ENCODE data around the gene DLEU7. TPM values are rescaled to one million over a fixed set of nuclear protein-coding genes. Genes with fewer than 3 reads are reported as not detected.

DLEU7 gene
- total and polyA plus RNA-seq, 9 of the 15 experiments (the other 6 are each of a cell fraction or from before 2014, with no cell fraction given) = 0.03 to 0.06 TPM; not detected in 7

DNA sequence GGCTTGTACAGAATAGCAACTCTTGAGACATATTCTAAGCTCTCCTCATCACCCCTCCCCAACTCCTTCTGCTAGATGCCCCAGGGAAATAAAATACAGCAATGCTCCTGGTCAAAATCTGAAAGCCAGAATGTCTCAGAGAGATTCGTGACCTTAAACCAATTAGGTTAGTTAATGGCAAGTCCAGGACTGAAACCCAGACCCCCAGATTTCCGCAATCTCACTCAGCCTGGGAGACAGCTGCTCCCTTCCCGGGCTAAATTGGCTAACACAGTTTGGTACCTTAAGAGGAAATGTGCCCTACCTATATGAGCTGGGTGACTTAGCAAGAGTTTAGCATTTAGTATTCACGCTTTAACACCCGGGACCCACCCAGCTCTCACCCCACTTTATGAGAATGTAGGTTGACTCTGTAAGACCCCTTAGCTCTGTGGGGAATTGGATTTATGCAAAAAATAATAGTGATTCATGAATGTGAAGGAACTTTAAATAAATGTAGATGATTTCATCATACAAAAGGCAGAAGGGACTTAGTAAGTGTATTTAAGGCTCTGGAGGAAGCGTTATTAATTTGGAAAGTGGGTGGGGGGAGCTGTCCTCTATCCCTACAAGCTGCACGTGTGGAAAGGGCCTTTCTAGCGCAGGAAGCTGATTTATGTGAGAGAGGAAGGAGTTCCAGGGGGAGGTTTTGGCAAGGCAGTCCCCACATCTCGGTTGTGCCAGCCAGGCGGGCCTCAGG, 1.1 kb downstream of the DLEU7 start (continued):
- TF ChIP-seq, protein P1, sequence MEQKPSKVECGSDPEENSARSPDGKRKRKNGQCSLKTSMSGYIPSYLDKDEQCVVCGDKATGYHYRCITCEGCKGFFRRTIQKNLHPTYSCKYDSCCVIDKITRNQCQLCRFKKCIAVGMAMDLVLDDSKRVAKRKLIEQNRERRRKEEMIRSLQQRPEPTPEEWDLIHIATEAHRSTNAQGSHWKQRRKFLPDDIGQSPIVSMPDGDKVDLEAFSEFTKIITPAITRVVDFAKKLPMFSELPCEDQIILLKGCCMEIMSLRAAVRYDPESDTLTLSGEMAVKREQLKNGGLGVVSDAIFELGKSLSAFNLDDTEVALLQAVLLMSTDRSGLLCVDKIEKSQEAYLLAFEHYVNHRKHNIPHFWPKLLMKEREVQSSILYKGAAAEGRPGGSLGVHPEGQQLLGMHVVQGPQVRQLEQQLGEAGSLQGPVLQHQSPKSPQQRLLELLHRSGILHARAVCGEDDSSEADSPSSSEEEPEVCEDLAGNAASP (IDR thresholded peaks at IDR 0.05) = no peak
- no peak for TF ChIP-seq RBM22 (IDR thresholded peaks at IDR 0.05; ENCODE audit: low read depth, low read length, poor library complexity, severe bottlenecking)
- TF ChIP-seq, protein P2, sequence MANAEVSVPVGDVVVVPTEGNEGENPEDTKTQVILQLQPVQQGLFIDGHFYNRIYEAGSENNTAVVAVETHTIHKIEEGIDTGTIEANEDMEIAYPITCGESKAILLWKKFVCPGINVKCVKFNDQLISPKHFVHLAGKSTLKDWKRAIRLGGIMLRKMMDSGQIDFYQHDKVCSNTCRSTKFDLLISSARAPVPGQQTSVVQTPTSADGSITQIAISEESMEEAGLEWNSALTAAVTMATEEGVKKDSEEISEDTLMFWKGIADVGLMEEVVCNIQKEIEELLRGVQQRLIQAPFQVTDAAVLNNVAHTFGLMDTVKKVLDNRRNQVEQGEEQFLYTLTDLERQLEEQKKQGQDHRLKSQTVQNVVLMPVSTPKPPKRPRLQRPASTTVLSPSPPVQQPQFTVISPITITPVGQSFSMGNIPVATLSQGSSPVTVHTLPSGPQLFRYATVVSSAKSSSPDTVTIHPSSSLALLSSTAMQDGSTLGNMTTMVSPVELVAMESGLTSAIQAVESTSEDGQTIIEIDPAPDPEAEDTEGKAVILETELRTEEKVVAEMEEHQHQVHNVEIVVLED (CRISPR knock-in tag; IDR thresholded peaks at IDR 0.05) = no peak
- TF ChIP-seq MED1 (CRISPR knock-in tag; IDR thresholded peaks at IDR 0.05; ENCODE audit: borderline replicate concordance) = no peak
- TF ChIP-seq CXXC5 (CRISPR knock-in tag; IDR thresholded peaks at IDR 0.05) = no peak
- TF ChIP-seq TOE1 (IDR thresholded peaks at IDR 0.05; ENCODE audit: borderline replicate concordance) = no peak
- no peak for TF ChIP-seq TOE1 (CRISPR knock-in tag; IDR thresholded peaks at IDR 0.05; ENCODE audit: borderline replicate concordance, low read depth)

DNA sequence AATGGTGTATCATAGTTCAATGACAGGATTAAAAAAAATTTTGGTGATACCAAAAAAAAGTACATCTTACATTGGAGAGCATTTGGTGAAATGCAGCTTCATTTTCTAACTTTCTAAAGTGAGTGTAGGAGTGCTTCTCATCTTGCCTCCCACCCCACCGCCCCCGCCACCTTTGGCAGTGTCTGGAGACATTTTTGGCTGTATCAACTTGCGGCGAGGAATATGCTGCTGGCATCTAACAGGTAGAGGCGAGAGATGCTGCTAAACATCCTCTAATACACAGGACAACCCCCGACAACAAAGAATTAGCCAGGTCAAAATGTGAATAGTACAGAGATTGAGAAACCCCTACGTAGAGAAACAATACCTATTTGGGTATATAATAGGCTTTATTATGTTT, 1.7 kb downstream of the DLEU7 start:
- Histone ChIP-seq H4K20me1 (replicated peaks; ENCODE audit: control insufficient read depth, insufficient read depth, low read length) (no peaks in the 10 kb centered on the region), H3K9me1 (ENCODE audit: control insufficient read depth, insufficient read depth, low read length) (no peaks in the 10 kb centered on the region), H2AFZ (ENCODE audit: low read depth, low read length) (no peak overlapping the region), H3K27ac (ENCODE audit: extremely low read depth, low read depth, low read length) (no peak overlapping the region), H3K4me1 (replicated peaks in 1 of 2; ENCODE audit: control insufficient read depth in 2 of 2, insufficient read depth in 2 of 2, low read length in 2 of 2) (no peaks in the 10 kb centered on the region), H3K9ac (ENCODE audit: insufficient read depth in 1 of 2, low read depth in 2 of 2, low read length in 2 of 2) (no peak overlapping the region), H3K36me3 (ENCODE audit: control insufficient read depth, insufficient read depth, low read length) (no peaks in the 10 kb centered on the region), H3K4me2 (ENCODE audit: insufficient read depth, low read length) (no peak overlapping the region), H3K79me2 (ENCODE audit: control insufficient read depth, insufficient read depth, low read length) (no peaks in the 10 kb centered on the region), H3K9me3 (replicated peaks; ENCODE audit: control insufficient read depth, insufficient read depth, low read depth, low read length) (no peaks in the 10 kb centered on the region), H3K27me3 (ENCODE audit: control insufficient read depth in 2 of 2, insufficient read depth in 2 of 2, low read length in 2 of 2) (peaks cover 3 to 8% of the 10 kb centered on the region in 2 experiments; a peak in 3 of 5 replicates), H3K4me3 (no peak overlapping the region)
- 0% methylated on average over 7 of the region's 7 CpGs for WGBS (ENCODE audit: insufficient coverage, low coverage, missing lambda C conversion rate)
- intact Hi-C loops (cut with micrococcal nuclease) = no loop called here
- no TSS peak for BruUV-seq (replicated peaks)
- ATAC-seq = no peak
- ChIA-PET POLR2A (no interaction called here), CTCF (ENCODE audit: low intra/inter-chr PET ratio) (no interaction called here)
- FAIRE-seq = no peak
- TF ChIP-seq SRSF7 (optimal IDR thresholded peaks at IDR 0.05; ENCODE audit: low read depth, low read length) (no peak), SMAD4 (CRISPR knock-in tag; conservative IDR thresholded peaks at IDR 0.05) (no peak), ZNF140 (CRISPR knock-in tag; IDR thresholded peaks at IDR 0.05) (no peak), ZC3H8 (IDR thresholded peaks at IDR 0.05) (no peak)
- TF ChIP-seq, protein P3, sequence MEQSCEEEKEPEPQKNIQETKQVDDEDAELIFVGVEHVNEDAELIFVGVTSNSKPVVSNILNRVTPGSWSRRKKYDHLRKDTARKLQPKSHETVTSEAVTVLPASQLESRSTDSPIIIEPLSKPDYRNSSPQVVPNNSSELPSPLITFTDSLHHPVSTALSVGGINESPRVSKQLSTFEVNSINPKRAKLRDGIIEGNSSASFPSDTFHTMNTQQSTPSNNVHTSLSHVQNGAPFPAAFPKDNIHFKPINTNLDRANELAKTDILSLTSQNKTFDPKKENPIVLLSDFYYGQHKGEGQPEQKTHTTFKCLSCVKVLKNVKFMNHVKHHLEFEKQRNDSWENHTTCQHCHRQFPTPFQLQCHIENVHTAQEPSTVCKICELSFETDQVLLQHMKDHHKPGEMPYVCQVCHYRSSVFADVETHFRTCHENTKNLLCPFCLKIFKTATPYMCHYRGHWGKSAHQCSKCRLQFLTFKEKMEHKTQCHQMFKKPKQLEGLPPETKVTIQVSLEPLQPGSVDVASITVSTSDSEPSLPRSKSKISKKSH (CRISPR knock-in tag; IDR thresholded peaks at IDR 0.05) = no peak
- TF ChIP-seq, protein P4, sequence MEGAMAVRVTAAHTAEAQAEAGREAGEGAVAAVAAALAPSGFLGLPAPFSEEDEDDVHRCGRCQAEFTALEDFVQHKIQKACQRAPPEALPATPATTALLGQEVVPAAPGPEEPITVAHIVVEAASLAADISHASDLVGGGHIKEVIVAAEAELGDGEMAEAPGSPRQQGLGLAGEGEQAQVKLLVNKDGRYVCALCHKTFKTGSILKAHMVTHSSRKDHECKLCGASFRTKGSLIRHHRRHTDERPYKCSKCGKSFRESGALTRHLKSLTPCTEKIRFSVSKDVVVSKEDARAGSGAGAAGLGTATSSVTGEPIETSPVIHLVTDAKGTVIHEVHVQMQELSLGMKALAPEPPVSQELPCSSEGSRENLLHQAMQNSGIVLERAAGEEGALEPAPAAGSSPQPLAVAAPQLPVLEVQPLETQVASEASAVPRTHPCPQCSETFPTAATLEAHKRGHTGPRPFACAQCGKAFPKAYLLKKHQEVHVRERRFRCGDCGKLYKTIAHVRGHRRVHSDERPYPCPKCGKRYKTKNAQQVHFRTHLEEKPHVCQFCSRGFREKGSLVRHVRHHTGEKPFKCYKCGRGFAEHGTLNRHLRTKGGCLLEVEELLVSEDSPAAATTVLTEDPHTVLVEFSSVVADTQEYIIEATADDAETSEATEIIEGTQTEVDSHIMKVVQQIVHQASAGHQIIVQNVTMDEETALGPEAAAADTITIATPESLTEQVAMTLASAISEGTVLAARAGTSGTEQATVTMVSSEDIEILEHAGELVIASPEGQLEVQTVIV (CRISPR knock-in tag; IDR thresholded peaks at IDR 0.05; ENCODE audit: borderline replicate concordance) = no peak
- in situ Hi-C loops (cut with MboI) = no loop called here
- no peak for DNase-seq (ENCODE audit: extremely low read depth in 1 of 4, low spot score in 3 of 4)

All from K562 (cell line).